Calu3 (cell line): ENCODE measurements around the gene STX18. TPM values are rescaled to one million over a fixed set of nuclear protein-coding genes. Genes with fewer than 3 reads are reported as not detected.

Experiments
- BruUV-seq: library from RNA; stranded (reverse); fragments of 400-500 nt; replicated peaks from 2 replicates; lab custom pipeline; 2021; lab: Mats Ljungman, UMichigan
- CTCF ChIA-PET: fragments of 300-600 bp; sonication (Branson Sonifier 250); formaldehyde crosslinking; loops from one replicate; lab custom pipeline; 2022; ENCODE audit warnings: antibody characterized with exemption; lab: Charles Lee
- DNase-seq: peaks from one replicate; pipeline ENCODE4 v3.0.0; 2022
- H3K27ac Mint-ChIP-seq: one replicate; pipeline ENCODE4 v1.8.0; 2022; ENCODE audit warnings: mixed read lengths; ENCODE audit not compliant: unreplicated experiment
- H3K27me3 Mint-ChIP-seq: one replicate; pipeline ENCODE4 v1.8.0; 2022; ENCODE audit warnings: mixed read lengths; ENCODE audit not compliant: unreplicated experiment
- H3K36me3 Mint-ChIP-seq: one replicate; pipeline ENCODE4 v1.8.0; 2022; ENCODE audit warnings: mild to moderate bottlenecking, moderate library complexity, mixed read lengths; ENCODE audit not compliant: insufficient read depth, unreplicated experiment
- H3K4me1 Mint-ChIP-seq: one replicate; pipeline ENCODE4 v1.8.0; 2022; ENCODE audit warnings: mild to moderate bottlenecking, low read depth, mixed read lengths; ENCODE audit not compliant: unreplicated experiment
- H3K4me3 Mint-ChIP-seq: one replicate; pipeline ENCODE4 v1.8.0; 2022; ENCODE audit warnings: mild to moderate bottlenecking, low read depth, moderate library complexity, mixed read lengths; ENCODE audit not compliant: unreplicated experiment
- H3K9me3 Mint-ChIP-seq: one replicate; pipeline ENCODE4 v1.8.0; 2022; ENCODE audit warnings: low read depth, mixed read lengths; ENCODE audit not compliant: unreplicated experiment
- intact Hi-C: fragments of 100-400 bp; cut with micrococcal nuclease; formaldehyde crosslinking; loops from one replicate; pipeline ENCODE4 v1.10.0; 2022; ENCODE audit not compliant: unreplicated experiment
- total RNA-seq: library from RNA; stranded (reverse); gene quantifications from 2 replicates; pipeline ENCODE4 v1.2.3, GENCODE V29; 2022
- TF ChIP-seq, protein P1 (sequence below): fragments of 200-600 bp; IDR thresholded peaks from one replicate; pipeline ENCODE4 v1.8.0; 2022; ENCODE audit warnings: antibody characterized with exemption; ENCODE audit not compliant: unreplicated experiment

Gene STX18
- total RNA-seq, 1 experiment from 2014 or later, result 27.3 TPM

DNA sequence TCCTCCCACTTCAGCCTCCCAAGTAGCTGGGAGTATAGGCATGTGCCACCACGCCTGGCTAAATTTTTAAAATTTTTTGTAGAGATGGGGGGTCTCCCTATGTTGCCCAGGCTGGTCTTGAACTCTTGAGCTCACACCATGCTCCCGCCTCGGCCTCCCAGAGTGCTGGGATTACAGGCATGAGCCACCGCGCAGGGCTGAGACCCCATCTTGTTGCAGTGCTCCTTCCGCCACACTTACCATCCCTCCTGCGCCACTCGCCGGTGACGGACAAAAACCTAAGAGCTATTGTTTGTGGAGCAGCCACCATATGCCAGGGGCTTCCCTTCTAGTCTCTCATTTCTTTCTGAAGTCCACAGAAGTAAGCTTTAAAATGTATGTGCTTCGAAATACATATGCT is 120.5 kb downstream of the STX18 start:
- CTCF ChIA-PET, result interaction anchor here (0.7 kb wide), 1 partner anchor 431 kb away, joined by 5 read pairs; no protein-coding TSS in a partner anchor
- intact Hi-C loops, result no loop called here
- TF ChIP-seq, protein P1, sequence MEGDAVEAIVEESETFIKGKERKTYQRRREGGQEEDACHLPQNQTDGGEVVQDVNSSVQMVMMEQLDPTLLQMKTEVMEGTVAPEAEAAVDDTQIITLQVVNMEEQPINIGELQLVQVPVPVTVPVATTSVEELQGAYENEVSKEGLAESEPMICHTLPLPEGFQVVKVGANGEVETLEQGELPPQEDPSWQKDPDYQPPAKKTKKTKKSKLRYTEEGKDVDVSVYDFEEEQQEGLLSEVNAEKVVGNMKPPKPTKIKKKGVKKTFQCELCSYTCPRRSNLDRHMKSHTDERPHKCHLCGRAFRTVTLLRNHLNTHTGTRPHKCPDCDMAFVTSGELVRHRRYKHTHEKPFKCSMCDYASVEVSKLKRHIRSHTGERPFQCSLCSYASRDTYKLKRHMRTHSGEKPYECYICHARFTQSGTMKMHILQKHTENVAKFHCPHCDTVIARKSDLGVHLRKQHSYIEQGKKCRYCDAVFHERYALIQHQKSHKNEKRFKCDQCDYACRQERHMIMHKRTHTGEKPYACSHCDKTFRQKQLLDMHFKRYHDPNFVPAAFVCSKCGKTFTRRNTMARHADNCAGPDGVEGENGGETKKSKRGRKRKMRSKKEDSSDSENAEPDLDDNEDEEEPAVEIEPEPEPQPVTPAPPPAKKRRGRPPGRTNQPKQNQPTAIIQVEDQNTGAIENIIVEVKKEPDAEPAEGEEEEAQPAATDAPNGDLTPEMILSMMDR, result no peak
- no peaks in the 10 kb centered on the region for H3K27me3 Mint-ChIP-seq
- H3K27ac Mint-ChIP-seq, result no peak overlapping the region
- BruUV-seq, result no TSS peak
- DNase-seq, result no peak
- H3K9me3 Mint-ChIP-seq, result peaks cover 3% of the 10 kb centered on the region
- no peaks in the 10 kb centered on the region for H3K4me1 Mint-ChIP-seq
- no peaks in the 10 kb centered on the region for H3K36me3 Mint-ChIP-seq
- no peak overlapping the region for H3K4me3 Mint-ChIP-seq

DNA sequence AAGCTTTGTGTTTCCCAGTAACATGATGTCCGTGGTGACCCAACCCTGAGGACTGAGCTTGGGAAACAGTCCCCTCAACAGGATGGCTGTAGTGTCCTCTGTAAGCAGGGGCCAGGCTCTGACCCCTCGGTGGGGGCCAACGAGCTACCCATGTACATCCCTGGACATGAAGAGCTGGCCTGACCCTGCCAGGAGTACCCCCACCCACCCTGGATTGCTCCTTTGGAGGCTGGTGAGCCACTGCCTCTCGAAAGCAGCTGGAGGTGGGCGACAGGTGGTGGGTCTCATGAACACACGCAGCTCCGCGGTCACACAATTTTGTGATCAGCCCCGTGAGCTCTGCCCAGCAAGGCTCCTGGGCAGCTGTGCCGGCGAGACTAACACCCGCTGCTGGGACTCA is 121.4 kb downstream of the STX18 start:
- TF ChIP-seq, protein P1, result no peak
- peaks cover 3% of the 10 kb centered on the region for H3K9me3 Mint-ChIP-seq
- DNase-seq, result no peak
- BruUV-seq, result no TSS peak
- no peaks in the 10 kb centered on the region for H3K4me1 Mint-ChIP-seq
- CTCF ChIA-PET, result no interaction called here
- H3K27me3 Mint-ChIP-seq, result no peaks in the 10 kb centered on the region
- H3K4me3 Mint-ChIP-seq, result no peak overlapping the region
- H3K27ac Mint-ChIP-seq, result no peak overlapping the region
- H3K36me3 Mint-ChIP-seq, result no peaks in the 10 kb centered on the region
- intact Hi-C loops, result no loop called here

DNA sequence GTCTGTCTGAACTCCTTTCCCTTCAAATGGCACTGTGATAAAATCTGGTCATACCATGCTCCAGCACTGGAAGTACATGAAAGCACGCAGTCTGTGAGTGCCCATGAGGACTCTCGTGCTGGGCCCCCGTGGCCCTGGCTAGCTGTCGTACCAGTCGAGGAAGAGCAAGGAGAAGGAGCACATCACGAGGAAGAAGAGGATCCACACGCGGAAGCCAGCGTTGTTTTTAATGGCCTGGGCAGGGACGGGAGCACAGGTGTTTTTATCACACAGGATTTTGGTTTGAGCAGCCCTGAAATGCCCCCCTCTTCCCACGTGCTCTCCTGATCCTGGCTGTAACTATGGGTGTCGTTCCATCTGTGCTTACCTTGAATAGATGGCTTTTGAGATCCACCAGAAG is 122.0 kb downstream of the STX18 start:
- no peak overlapping the region for H3K27ac Mint-ChIP-seq
- no TSS peak for BruUV-seq
- intact Hi-C loops, result no loop called here
- TF ChIP-seq, protein P1, result no peak
- no peak overlapping the region for H3K4me3 Mint-ChIP-seq
- CTCF ChIA-PET, result no interaction called here
- H3K9me3 Mint-ChIP-seq, result peaks cover 3% of the 10 kb centered on the region
- H3K4me1 Mint-ChIP-seq, result no peaks in the 10 kb centered on the region
- no peak for DNase-seq
- no peaks in the 10 kb centered on the region for H3K27me3 Mint-ChIP-seq
- H3K36me3 Mint-ChIP-seq, result no peaks in the 10 kb centered on the region

DNA sequence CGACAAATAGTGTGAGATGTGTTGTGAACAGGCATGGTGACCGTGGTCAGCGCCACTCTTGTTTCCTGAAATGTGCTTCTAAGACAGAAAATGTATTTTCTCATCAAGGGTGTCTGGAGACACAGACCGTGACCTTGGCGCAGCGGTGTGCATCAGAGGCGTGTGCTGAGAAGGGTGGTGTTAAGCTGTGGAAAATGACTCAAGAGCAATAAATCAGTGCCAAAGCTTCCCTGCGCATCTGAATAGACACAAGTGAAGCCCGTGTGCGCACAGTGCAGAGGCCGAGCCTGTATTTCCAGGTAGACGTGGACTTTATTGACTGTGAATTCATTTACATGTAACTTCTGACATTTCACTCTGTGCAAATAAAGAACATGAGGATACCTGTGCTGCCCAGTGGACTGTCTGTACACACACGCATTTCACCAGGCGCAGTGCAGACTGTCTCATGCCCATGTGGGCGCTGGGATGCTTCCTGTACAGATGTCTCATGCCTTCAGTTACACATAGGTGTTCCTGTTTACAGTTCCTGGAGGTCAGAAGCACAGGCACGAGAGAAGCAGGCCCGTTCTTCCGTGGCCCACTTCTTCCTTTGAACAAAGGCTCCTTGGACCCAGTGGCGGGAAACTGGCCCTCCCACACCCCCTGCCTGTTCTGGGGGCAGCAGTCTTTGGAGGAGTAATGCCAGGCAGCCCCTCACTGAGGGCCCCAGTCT is 123.0 kb downstream of the STX18 start:
- Mint-ChIP-seq H3K4me3 (no peak overlapping the region), H3K36me3 (no peaks in the 10 kb centered on the region), H3K4me1 (no peaks in the 10 kb centered on the region), H3K27me3 (no peaks in the 10 kb centered on the region), H3K27ac (no peak overlapping the region), H3K9me3 (peaks cover 3% of the 10 kb centered on the region)
- intact Hi-C loops, result no loop called here
- TF ChIP-seq, protein P1, result no peak
- CTCF ChIA-PET, result no interaction called here
- no peak for DNase-seq
- BruUV-seq, result no TSS peak
